HEK293T (cell line): Measurements from ENCODE around the gene FRMD4B.

Source experiments
- CTCF ChIA-PET: fragments of 350-600 bp; formaldehyde crosslinking; extraction: SDS; loops from one replicate; lab custom pipeline; 2021; ENCODE audit warnings: antibody characterized with exemption, inconsistent platforms; lab: Yijun Ruan, JAX
- POLR2A ChIA-PET: fragments of 350-600 bp; formaldehyde crosslinking; extraction: SDS; loops from one replicate; lab custom pipeline; 2020; ENCODE audit warnings: antibody characterized with exemption, inconsistent platforms; lab: Yijun Ruan, JAX
- DNase-seq: peaks from one replicate; pipeline ENCODE4 v3.0.0; 2012; ENCODE audit warnings: mixed read lengths; ENCODE audit errors: extremely low spot score
- ARNT ChIP-seq: fragments of 450-650 bp; IDR thresholded peaks from 2 replicates; pipeline ENCODE4 v1.6.1; 2017; ENCODE audit warnings: mild to moderate bottlenecking
- BHLHE40 ChIP-seq: fragments of 450-650 bp; IDR thresholded peaks from 2 replicates; pipeline ENCODE4 v1.6.1; 2016; ENCODE audit warnings: mild to moderate bottlenecking, moderate library complexity, borderline replicate concordance
- CTBP1 ChIP-seq: fragments of 450-650 bp; IDR thresholded peaks from 2 replicates; pipeline ENCODE4 v1.6.1; 2016; ENCODE audit warnings: borderline replicate concordance
- ELF4 ChIP-seq: fragments of 450-650 bp; IDR thresholded peaks from 2 replicates; pipeline ENCODE4 v1.6.1; 2017; ENCODE audit warnings: antibody characterized with exemption
- FOXA1 ChIP-seq: fragments of 450-650 bp; IDR thresholded peaks from 2 replicates; pipeline ENCODE4 v1.6.1; 2016; ENCODE audit warnings: mild to moderate bottlenecking
- FOXK2 ChIP-seq: fragments of 450-650 bp; IDR thresholded peaks from 2 replicates; pipeline ENCODE4 v1.6.1; 2016; ENCODE audit warnings: mild to moderate bottlenecking
- FOXM1 ChIP-seq: fragments of 450-650 bp; IDR thresholded peaks from 2 replicates; pipeline ENCODE4 v1.6.1; 2017; ENCODE audit warnings: mild to moderate bottlenecking, borderline replicate concordance
- HDGF ChIP-seq: fragments of 450-650 bp; IDR thresholded peaks from 2 replicates; pipeline ENCODE4 v1.6.1; 2017; ENCODE audit warnings: antibody characterized with exemption, borderline replicate concordance
- L3MBTL2 ChIP-seq: fragments of 450-650 bp; conservative IDR thresholded peaks from 2 replicates; pipeline ENCODE4 v1.6.1; 2016; ENCODE audit warnings: mild to moderate bottlenecking
- LEF1 ChIP-seq: fragments of 450-650 bp; IDR thresholded peaks from 2 replicates; pipeline ENCODE4 v1.6.1; 2017; ENCODE audit warnings: mild to moderate bottlenecking, borderline replicate concordance
- NFRKB ChIP-seq: fragments of 450-650 bp; IDR thresholded peaks from 2 replicates; pipeline ENCODE4 v1.6.1; 2016; ENCODE audit warnings: mild to moderate bottlenecking, moderate library complexity
- SP1 ChIP-seq: fragments of 450-650 bp; IDR thresholded peaks from 2 replicates; pipeline ENCODE4 v1.6.1; 2017
- SUZ12 ChIP-seq: fragments of 450-650 bp; IDR thresholded peaks from 2 replicates; pipeline ENCODE4 v1.6.1; 2016; ENCODE audit warnings: mild to moderate bottlenecking
- TARDBP ChIP-seq: fragments of 450-650 bp; IDR thresholded peaks from 2 replicates; pipeline ENCODE4 v1.6.1; 2016
- ZNF384 ChIP-seq: fragments of 450-650 bp; IDR thresholded peaks from 2 replicates; pipeline ENCODE4 v1.6.1; 2016
- TF ChIP-seq, protein P1 (sequence below): fragments of 450-650 bp; IDR thresholded peaks from 2 replicates; pipeline ENCODE4 v1.6.1; 2016

Gene FRMD4B

DNA sequence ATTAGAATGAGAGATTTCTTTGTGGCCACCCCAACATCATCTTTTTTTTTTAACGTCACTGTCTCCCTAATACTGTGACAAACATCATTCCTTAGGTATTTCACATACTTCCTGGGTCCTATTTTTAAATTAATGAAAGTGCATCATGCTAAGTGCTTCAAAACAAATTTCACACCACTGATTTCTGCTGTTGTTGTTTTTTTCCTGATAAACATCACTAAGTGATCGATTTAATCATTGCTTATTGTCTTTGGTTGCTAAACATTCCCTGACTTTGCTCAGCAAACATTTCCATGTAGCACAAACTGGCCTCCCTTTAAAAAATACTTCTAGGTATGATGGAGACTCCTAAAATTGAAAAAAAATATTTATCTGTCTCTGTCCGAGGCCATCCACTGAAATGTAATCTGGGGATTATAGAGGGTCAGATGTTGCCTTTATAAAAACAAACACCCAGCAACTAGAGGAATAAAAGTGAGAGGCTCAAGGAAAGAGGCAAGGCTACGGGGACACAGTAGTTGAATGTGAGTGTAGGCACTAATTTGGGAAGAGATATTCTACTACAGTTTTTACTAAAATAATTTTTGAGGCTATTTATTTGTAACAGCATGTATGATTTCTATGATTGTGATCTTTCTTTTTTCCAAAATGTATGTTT lies 243.0 kb downstream of the FRMD4B start:
- TF ChIP-seq FOXM1 (no peak), CTBP1 (no peak), FOXK2 (no peak), ZNF384 (no peak), TARDBP (no peak), SP1 (no peak), SUZ12 (no peak), ARNT (no peak), LEF1 (no peak), ELF4 (no peak), L3MBTL2 (no peak), NFRKB (no peak), HDGF (no peak), FOXA1 (no peak)
- TF ChIP-seq, protein P1, sequence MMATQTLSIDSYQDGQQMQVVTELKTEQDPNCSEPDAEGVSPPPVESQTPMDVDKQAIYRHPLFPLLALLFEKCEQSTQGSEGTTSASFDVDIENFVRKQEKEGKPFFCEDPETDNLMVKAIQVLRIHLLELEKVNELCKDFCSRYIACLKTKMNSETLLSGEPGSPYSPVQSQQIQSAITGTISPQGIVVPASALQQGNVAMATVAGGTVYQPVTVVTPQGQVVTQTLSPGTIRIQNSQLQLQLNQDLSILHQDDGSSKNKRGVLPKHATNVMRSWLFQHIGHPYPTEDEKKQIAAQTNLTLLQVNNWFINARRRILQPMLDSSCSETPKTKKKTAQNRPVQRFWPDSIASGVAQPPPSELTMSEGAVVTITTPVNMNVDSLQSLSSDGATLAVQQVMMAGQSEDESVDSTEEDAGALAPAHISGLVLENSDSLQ, result no peak
- POLR2A ChIA-PET, result no interaction called here
- CTCF ChIA-PET, result no interaction called here
- DNase-seq, result no peak

DNA sequence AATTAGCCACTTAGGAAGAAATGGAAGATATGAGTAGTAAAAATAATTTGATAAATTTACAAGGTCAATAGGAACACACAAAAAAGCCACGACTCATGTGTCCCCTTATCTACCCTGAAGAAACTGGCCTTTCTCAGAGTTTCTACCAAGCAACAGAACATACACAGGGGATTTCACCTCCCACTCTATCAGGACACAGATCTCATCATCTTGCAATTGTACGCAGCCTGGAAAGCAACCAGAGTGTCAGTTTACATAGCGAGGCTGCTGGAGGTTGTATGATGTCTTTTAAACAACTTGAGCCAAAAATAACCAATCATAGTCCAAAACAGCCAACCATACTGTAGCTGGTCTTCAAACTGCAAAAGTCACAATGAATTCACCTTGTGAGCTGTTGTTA lies 243.8 kb downstream of the FRMD4B start:
- TF ChIP-seq ARNT, result no peak
- TF ChIP-seq FOXM1, result no peak
- no peak for TF ChIP-seq HDGF
- TF ChIP-seq TARDBP, result no peak
- TF ChIP-seq NFRKB, result no peak
- no peak for TF ChIP-seq SP1
- TF ChIP-seq, protein P1, result no peak
- no peak for TF ChIP-seq FOXK2
- no peak for TF ChIP-seq ELF4
- TF ChIP-seq SUZ12, result no peak
- TF ChIP-seq LEF1, result no peak
- POLR2A ChIA-PET, result no interaction called here
- DNase-seq, result no peak
- CTCF ChIA-PET, result no interaction called here

- POLR2A ChIA-PET, result no interaction called here
- DNase-seq, result no peak
- CTCF ChIA-PET, result interaction anchor here (0.7 kb wide), 1 partner anchor 20 kb away, joined by 3 read pairs; no protein-coding TSS in a partner anchor
- no peak for TF ChIP-seq FOXM1
- no peak for TF ChIP-seq ARNT
- TF ChIP-seq ELF4, result no peak
- no peak for TF ChIP-seq TARDBP
- TF ChIP-seq, protein P1, result no peak
- no peak for TF ChIP-seq BHLHE40
- TF ChIP-seq FOXA1, result no peak
- TF ChIP-seq ZNF384, result no peak
- no peak for TF ChIP-seq L3MBTL2
- no peak for TF ChIP-seq LEF1
- no peak for TF ChIP-seq HDGF
- TF ChIP-seq NFRKB, result no peak
- TF ChIP-seq CTBP1, result no peak
- TF ChIP-seq FOXK2, result no peak
- no peak for TF ChIP-seq SP1
Measured at GRCh38 chr3:69141313-69141712, 244.6 kb downstream of the FRMD4B start.

DNA sequence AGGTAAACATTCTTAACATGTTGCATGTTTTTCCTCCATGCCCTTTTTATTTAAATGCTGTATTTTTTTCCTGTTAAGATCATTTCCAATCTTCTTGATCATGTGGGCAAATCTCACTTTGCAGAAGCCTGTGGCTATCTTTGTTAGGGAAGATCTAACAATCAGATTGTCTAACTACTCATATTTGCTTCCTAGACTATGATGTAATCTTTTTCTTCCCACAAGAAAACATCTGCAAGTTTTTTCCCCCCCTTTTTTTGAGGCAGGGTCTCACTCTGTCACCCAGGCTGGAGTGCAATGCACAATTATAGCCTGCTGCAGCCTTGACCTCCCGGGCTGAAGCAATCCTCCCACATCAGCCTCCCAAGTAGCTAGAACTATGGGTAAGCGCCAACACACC lies 248.5 kb downstream of the FRMD4B start:
- no peak for DNase-seq
- CTCF ChIA-PET, result interaction anchor here (0.7 kb wide), 1 partner anchor 16 kb away, joined by 4 read pairs; no protein-coding TSS in a partner anchor
- TF ChIP-seq ARNT, result no peak
- no peak for TF ChIP-seq CTBP1
- TF ChIP-seq SUZ12, result no peak
- TF ChIP-seq NFRKB, result no peak
- no peak for TF ChIP-seq BHLHE40
- TF ChIP-seq L3MBTL2, result no peak
- POLR2A ChIA-PET, result no interaction called here

- TF ChIP-seq HDGF (no peak), SP1 (no peak), SUZ12 (no peak), FOXK2 (no peak), CTBP1 (no peak), TARDBP (no peak), ARNT (no peak), NFRKB (no peak), ELF4 (no peak), FOXA1 (no peak), BHLHE40 (no peak), LEF1 (no peak), L3MBTL2 (no peak), ZNF384 (no peak), FOXM1 (no peak)
- TF ChIP-seq, protein P1, result no peak
- CTCF ChIA-PET, result interaction anchor here (0.7 to 0.9 kb wide), 2 partner anchors 16 to 25 kb away, joined by 3 to 4 read pairs; no protein-coding TSS in a partner anchor
- no peak for DNase-seq
- POLR2A ChIA-PET, result no interaction called here
Measured at GRCh38 chr3:69137005-69137404, 248.9 kb downstream of the FRMD4B start.
